Neural cell (in vitro differentiated cells): Measurements from ENCODE around the gene BCL11B.

Experiments
- EZH2 ChIP-seq: fragments of 200-600, 300-800 bp; shearing (Covaris generic), sonication (generic); IDR thresholded peaks from 2 replicates; pipeline ENCODE4 v1.6.1; 2014; ENCODE audit warnings: antibody characterized with exemption, low read length, borderline replicate concordance, mild to moderate bottlenecking; ENCODE audit not compliant: insufficient read depth, poor library complexity, severe bottlenecking
- POLR2AphosphoS5 ChIP-seq: IDR thresholded peaks from 2 replicates; pipeline ENCODE4 v1.6.1; 2012

GRCh38 chr14:99147366-99147740 is 124.6 kb downstream of the BCL11B start:
- TF ChIP-seq EZH2 (no peak), POLR2AphosphoS5 (no peak)
